ENCODE data around the gene TRAF3IP1. TPM values are rescaled to one million over a fixed set of nuclear protein-coding genes. Genes with fewer than 3 reads are reported as not detected.

TRAF3IP1 gene
- total and polyA plus RNA-seq, 2 of the 13 experiments (the other 11 are each of a cell fraction or from before 2014, with no cell fraction given) = 4.1 to 12.9 TPM

DNA sequence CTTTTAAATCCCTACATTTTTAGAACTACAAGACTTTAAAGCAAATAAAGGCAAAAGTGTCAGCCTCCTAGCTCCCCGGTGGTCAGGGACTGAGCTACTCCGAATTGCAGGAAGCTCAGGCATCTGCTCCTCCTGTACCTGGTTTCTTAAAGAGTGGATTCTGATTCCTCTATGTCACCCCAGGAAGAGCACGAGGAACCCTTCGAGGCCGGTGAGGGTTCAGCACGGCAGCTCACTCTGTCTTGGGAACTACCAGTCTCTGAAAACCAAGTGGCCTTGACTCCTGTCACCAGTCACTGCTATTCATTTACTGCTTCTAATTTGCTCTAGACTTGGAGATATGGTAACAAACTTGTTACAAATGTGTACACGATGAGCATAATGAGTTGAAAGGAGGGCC, 34.2 kb upstream of the TRAF3IP1 start (continued):
- no peak for TF ChIP-seq REPIN1 (CRISPR knock-in tag; IDR thresholded peaks at IDR 0.05; ENCODE audit: borderline replicate concordance, low read depth)
- TF ChIP-seq, protein P1, sequence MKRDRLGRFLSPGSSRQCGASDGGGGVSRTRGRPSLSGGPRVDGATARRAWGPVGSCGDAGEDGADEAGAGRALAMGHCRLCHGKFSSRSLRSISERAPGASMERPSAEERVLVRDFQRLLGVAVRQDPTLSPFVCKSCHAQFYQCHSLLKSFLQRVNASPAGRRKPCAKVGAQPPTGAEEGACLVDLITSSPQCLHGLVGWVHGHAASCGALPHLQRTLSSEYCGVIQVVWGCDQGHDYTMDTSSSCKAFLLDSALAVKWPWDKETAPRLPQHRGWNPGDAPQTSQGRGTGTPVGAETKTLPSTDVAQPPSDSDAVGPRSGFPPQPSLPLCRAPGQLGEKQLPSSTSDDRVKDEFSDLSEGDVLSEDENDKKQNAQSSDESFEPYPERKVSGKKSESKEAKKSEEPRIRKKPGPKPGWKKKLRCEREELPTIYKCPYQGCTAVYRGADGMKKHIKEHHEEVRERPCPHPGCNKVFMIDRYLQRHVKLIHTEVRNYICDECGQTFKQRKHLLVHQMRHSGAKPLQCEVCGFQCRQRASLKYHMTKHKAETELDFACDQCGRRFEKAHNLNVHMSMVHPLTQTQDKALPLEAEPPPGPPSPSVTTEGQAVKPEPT (CRISPR knock-in tag; IDR thresholded peaks at IDR 0.05; ENCODE audit: low read depth) = no peak
- no peak for TF ChIP-seq GABPA (IDR thresholded peaks at IDR 0.05; ENCODE audit: low read depth, low read length)
- 0 out of 2 replicates have a peak, but pooled peaks have one; percentile 4 for TF ChIP-seq GABPA (CRISPR knock-in tag; IDR thresholded peaks at IDR 0.05; ENCODE audit: low read depth)
- peak; percentile 52 for TF ChIP-seq ASH2L (IDR thresholded peaks at IDR 0.05; ENCODE audit: insufficient read length, low read depth, low read length)
- peak; percentile 25; the same call in 1 of the 2 replicates for TF ChIP-seq ZFP36L1 (CRISPR knock-in tag; IDR thresholded peaks at IDR 0.05)
- TF ChIP-seq NFATC3 (CRISPR knock-in tag; IDR thresholded peaks at IDR 0.05) = 0 out of 2 replicates have a peak, but pooled peaks have one; percentile 2
- TF ChIP-seq SALL2 (CRISPR knock-in tag; IDR thresholded peaks at IDR 0.05) = 0 out of 2 replicates have a peak, but pooled peaks have one; percentile 12
- no peak for TF ChIP-seq NFE2L1 (CRISPR knock-in tag; IDR thresholded peaks at IDR 0.05; ENCODE audit: borderline replicate concordance)
- TF ChIP-seq MEIS2 (CRISPR knock-in tag; IDR thresholded peaks at IDR 0.05) = no peak
- TF ChIP-seq ZNF335 (CRISPR knock-in tag; IDR thresholded peaks at IDR 0.05) = peak; percentile 6; the same call in 1 of the 2 replicates
- TF ChIP-seq ARNTL (CRISPR knock-in tag; IDR thresholded peaks at IDR 0.05) = 0 out of 2 replicates have a peak, but pooled peaks have one; percentile 21
- TF ChIP-seq, protein P2, sequence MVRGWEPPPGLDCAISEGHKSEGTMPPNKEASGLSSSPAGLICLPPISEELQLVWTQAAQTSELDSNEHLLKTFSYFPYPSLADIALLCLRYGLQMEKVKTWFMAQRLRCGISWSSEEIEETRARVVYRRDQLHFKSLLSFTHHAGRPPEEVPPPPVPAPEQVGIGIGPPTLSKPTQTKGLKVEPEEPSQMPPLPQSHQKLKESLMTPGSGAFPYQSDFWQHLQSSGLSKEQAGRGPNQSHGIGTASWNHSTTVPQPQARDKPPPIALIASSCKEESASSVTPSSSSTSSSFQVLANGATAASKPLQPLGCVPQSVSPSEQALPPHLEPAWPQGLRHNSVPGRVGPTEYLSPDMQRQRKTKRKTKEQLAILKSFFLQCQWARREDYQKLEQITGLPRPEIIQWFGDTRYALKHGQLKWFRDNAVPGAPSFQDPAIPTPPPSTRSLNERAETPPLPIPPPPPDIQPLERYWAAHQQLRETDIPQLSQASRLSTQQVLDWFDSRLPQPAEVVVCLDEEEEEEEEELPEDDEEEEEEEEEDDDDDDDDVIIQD (CRISPR knock-in tag; IDR thresholded peaks at IDR 0.05; ENCODE audit: low read depth) = no peak
- TF ChIP-seq IKZF1 (IDR thresholded peaks at IDR 0.05) = no peak
- TF ChIP-seq AGO2 (optimal IDR thresholded peaks at IDR 0.05; ENCODE audit: low read depth, low read length) = no peak
- no peak for TF ChIP-seq GZF1 (CRISPR knock-in tag; IDR thresholded peaks at IDR 0.05)
- TF ChIP-seq, protein P3, sequence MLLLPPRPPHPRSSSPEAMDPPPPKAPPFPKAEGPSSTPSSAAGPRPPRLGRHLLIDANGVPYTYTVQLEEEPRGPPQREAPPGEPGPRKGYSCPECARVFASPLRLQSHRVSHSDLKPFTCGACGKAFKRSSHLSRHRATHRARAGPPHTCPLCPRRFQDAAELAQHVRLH (CRISPR knock-in tag; IDR thresholded peaks at IDR 0.05; ENCODE audit: borderline replicate concordance, low read depth) = no peak; the same call in 1 of the 2 replicates
- TF ChIP-seq, protein P4, sequence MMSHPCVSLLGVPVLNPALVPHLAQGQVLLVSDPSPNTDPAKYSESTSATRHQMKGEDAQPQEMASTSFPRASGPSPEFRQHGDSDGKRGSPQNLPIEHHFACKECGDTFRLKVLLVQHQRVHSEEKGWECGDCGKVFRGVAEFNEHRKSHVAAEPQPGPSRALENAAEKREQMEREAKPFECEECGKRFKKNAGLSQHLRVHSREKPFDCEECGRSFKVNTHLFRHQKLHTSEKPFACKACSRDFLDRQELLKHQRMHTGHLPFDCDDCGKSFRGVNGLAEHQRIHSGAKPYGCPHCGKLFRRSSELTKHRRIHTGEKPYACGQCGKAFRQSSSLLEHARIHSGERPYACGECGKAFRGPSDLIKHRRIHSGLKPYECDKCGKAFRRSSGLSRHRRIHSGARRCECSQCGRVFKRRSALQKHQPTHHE (CRISPR knock-in tag; IDR thresholded peaks at IDR 0.05; ENCODE audit: borderline replicate concordance) = 0 out of 2 replicates have a peak, but pooled peaks have one; percentile 13
- no peak for TF ChIP-seq ZNF20 (CRISPR knock-in tag; IDR thresholded peaks at IDR 0.05)
- 0 out of 2 replicates have a peak, but pooled peaks have one; percentile 23 for TF ChIP-seq ARHGAP35 (CRISPR knock-in tag; IDR thresholded peaks at IDR 0.05; ENCODE audit: borderline replicate concordance)
- TF ChIP-seq, protein P5, sequence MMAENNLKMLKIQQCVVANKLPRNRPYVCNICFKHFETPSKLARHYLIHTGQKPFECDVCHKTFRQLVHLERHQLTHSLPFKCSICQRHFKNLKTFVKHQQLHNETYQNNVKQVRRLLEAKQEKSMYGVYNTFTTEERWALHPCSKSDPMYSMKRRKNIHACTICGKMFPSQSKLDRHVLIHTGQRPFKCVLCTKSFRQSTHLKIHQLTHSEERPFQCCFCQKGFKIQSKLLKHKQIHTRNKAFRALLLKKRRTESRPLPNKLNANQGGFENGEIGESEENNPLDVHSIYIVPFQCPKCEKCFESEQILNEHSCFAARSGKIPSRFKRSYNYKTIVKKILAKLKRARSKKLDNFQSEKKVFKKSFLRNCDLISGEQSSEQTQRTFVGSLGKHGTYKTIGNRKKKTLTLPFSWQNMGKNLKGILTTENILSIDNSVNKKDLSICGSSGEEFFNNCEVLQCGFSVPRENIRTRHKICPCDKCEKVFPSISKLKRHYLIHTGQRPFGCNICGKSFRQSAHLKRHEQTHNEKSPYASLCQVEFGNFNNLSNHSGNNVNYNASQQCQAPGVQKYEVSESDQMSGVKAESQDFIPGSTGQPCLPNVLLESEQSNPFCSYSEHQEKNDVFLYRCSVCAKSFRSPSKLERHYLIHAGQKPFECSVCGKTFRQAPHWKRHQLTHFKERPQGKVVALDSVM (CRISPR knock-in tag; IDR thresholded peaks at IDR 0.05) = no peak
- no peak for TF ChIP-seq ZNF121 (CRISPR knock-in tag; IDR thresholded peaks at IDR 0.05)
- TF ChIP-seq NFE2 (CRISPR knock-in tag; IDR thresholded peaks at IDR 0.05) = no peak
- no peak for TF ChIP-seq SNRNP70 (IDR thresholded peaks at IDR 0.05; ENCODE audit: low read depth, low read length)
